ENCODE measurements around the gene KRT78. TPM values are rescaled to one million over a fixed set of nuclear protein-coding genes. Genes with fewer than 3 reads are reported as not detected.

Gene KRT78
- total and polyA plus RNA-seq, 2 of the 13 experiments (the other 11 are each of a cell fraction or from before 2014, with no cell fraction given), result not detected

GRCh38 chr12:52795694-52796428 lies 52.9 kb downstream of the KRT78 start, which contains the start of gene KRT3:
TSS of gene KRT3 (minus strand) at chr12:52796117. CDS start at chr12:52796042, 75 bp downstream.
- CTCF ChIA-PET (ENCODE audit: low intra/inter-chr PET ratio, low total read pairs), result no interaction called here
- no TSS peak for BruUV-seq (replicated peaks)

More at GRCh38 chr12:52795694-52796428, 52.9 kb downstream of the KRT78 start, which contains the start of gene KRT3:
- ATAC-seq (no peak), FAIRE-seq (no peak), DNase-seq (ENCODE audit: low spot score) (no peak)
- intact Hi-C loops (cut with micrococcal nuclease; ENCODE audit: unreplicated experiment), result no loop called here
- no peak within 1 kb of the TSS for H3K4me3 ChIP-seq (replicated peaks in 1 of 3; ENCODE audit: insufficient read depth in 1 of 3, low read depth in 2 of 3, low read length in 3 of 3)
- no peaks in the 10 kb centered on the region for H3K79me2 ChIP-seq (ENCODE audit: insufficient read depth, low read length)
- no peak within 1 kb of the TSS for H3K9ac ChIP-seq (ENCODE audit: insufficient read depth, low read depth, low read length)
- H4K20me1 ChIP-seq (ENCODE audit: insufficient read depth, low read length), result no peaks in the 10 kb centered on the region
- H3K4me2 ChIP-seq (ENCODE audit: low read depth, low read length), result no peak within 1 kb of the TSS
- no peaks in the 10 kb centered on the region for H3K4me1 ChIP-seq (ENCODE audit: insufficient read depth, low read length)
- H3K9me3 ChIP-seq (ENCODE audit: low read length), result no peaks in the 10 kb centered on the region
- H3K27ac ChIP-seq (ENCODE audit: extremely low read length, insufficient read depth, low read length), result no peak within 1 kb of the TSS
- WGBS (ENCODE audit: low lambda C conversion rate), result 38% methylated on average over 7 of the region's 17 CpGs
- peaks cover 0 to 23% of the 10 kb centered on the region in 2 experiments; a peak in 3 of 5 replicates for H3K27me3 ChIP-seq (ENCODE audit: control insufficient read depth in 1 of 2, insufficient read depth in 2 of 2, low read length in 2 of 2)
- in situ Hi-C loops (cut with HindIII; ENCODE audit: extremely low pct_ligation_motif_present, low pct_unique_long_range_greater_than_20kb), result no loop called here
- POLR2A ChIA-PET, result no interaction called here
- H3K36me3 ChIP-seq (replicated peaks in 1 of 2; ENCODE audit: control insufficient read depth in 1 of 2, insufficient read depth in 2 of 2, low read length in 2 of 2), result no peaks in the 10 kb centered on the region
- no peak within 1 kb of the TSS for H2AFZ ChIP-seq (ENCODE audit: low read length)
- no peak for TF ChIP-seq GRHL1 (CRISPR knock-in tag; conservative IDR thresholded peaks at IDR 0.05)
- no peak for TF ChIP-seq ZNF746 (CRISPR knock-in tag; IDR thresholded peaks at IDR 0.05)
- no peak for TF ChIP-seq CBX2 (IDR thresholded peaks at IDR 0.05; ENCODE audit: low read depth, low read length)
- TF ChIP-seq CBX2 (CRISPR knock-in tag; IDR thresholded peaks at IDR 0.05; ENCODE audit: low read depth), result no peak
- TF ChIP-seq TIGD3 (CRISPR knock-in tag; IDR thresholded peaks at IDR 0.05; ENCODE audit: borderline replicate concordance), result no peak
- no peak for TF ChIP-seq ZSCAN22 (CRISPR knock-in tag; IDR thresholded peaks at IDR 0.05)
- no peak for TF ChIP-seq POLR2A (IDR thresholded peaks at IDR 0.05; ENCODE audit: insufficient read depth in 1 of 2, low read depth in 2 of 2, low read length in 2 of 2)
- TF ChIP-seq KAT2B (IDR thresholded peaks at IDR 0.05; ENCODE audit: borderline replicate concordance, low read depth, low read length), result no peak
- TF ChIP-seq NRL (CRISPR knock-in tag; IDR thresholded peaks at IDR 0.05; ENCODE audit: borderline replicate concordance), result no peak
- no peak for TF ChIP-seq ZNF441 (CRISPR knock-in tag; IDR thresholded peaks at IDR 0.05; ENCODE audit: borderline replicate concordance)
- no peak for TF ChIP-seq NR2C2 (CRISPR knock-in tag; IDR thresholded peaks at IDR 0.05; ENCODE audit: borderline replicate concordance)
- no peak for TF ChIP-seq ISL2 (CRISPR knock-in tag; IDR thresholded peaks at IDR 0.05)
- TF ChIP-seq ZNF770 (CRISPR knock-in tag; IDR thresholded peaks at IDR 0.05), result no peak
